CD14-positive monocyte (primary cell): Measurements from ENCODE around the gene RBKS. TPM values are rescaled to one million over a fixed set of nuclear protein-coding genes. Genes with fewer than 3 reads are reported as not detected.

Experiments used
- DNase-seq, 3 donors: peaks; one replicate each; pipeline ENCODE4 v3.0.0-alpha.2; 2011 to 2022
- H2AFZ ChIP-seq: 2 replicates; pipeline ENCODE4 v1.6.0; 2012; ENCODE audit warnings: mild to moderate bottlenecking, low read depth, low read length, inconsistent platforms; ENCODE audit not compliant: insufficient read depth, poor library complexity, severe bottlenecking
- H3K27ac ChIP-seq, 2 donors: 1 replicate in 1 of 2; 2 replicates in 1 of 2; pipeline ENCODE4 v1.5.1; 2012 to 2013; ENCODE audit warnings: low read length in 2 of 2, control low read depth in 1 of 2, inconsistent platforms in 1 of 2, low read depth in 1 of 2, mild to moderate bottlenecking in 1 of 2
- H3K27me3 ChIP-seq, 2 donors: one replicate each; pipeline versions ENCODE4 v1.6.0 to v1.6.1; 2011 to 2013; ENCODE audit warnings: low read length in 2 of 2; ENCODE audit not compliant: control insufficient read depth in 2 of 2, insufficient read depth in 2 of 2
- H3K36me3 ChIP-seq, 2 donors: replicated peaks in 1 of 2; 1 replicate in 1 of 2; 2 replicates in 1 of 2; pipeline versions ENCODE4 v1.5.1 to v1.6.1; 2012 to 2013; ENCODE audit warnings: low read length in 2 of 2, control low read depth in 1 of 2, inconsistent platforms in 1 of 2, mild to moderate bottlenecking in 1 of 2; ENCODE audit not compliant: insufficient read depth in 2 of 2, control insufficient read depth in 1 of 2
- H3K4me1 ChIP-seq, 2 donors: 1 replicate in 1 of 2; 2 replicates in 1 of 2; pipeline versions ENCODE4 v1.5.1 to v1.6.1; 2012 to 2013; ENCODE audit warnings: low read length in 2 of 2, control low read depth in 1 of 2, inconsistent platforms in 1 of 2, mild to moderate bottlenecking in 1 of 2, moderate library complexity in 1 of 2; ENCODE audit not compliant: insufficient read depth in 2 of 2, control insufficient read depth in 1 of 2
- H3K4me2 ChIP-seq: replicated peaks from 2 replicates; pipeline ENCODE3; 2012; ENCODE audit warnings: low read length, moderate library complexity, mild to moderate bottlenecking; ENCODE audit not compliant: poor library complexity, severe bottlenecking; ENCODE audit errors: extremely low read depth
- H3K4me3 ChIP-seq, 3 experiments: fragments of 200-600 bp in 1 of 3; sonication (generic) in 1 of 3; replicated peaks in 1 of 3; 1 replicate in 2 of 3; 2 replicates in 1 of 3; pipeline ENCODE4 v1.5.1; 2011 to 2013; ENCODE audit warnings: low read length in 3 of 3, mild to moderate bottlenecking in 3 of 3, control low read depth in 2 of 3, low read depth in 2 of 3, inconsistent platforms in 1 of 3, moderate library complexity in 1 of 3
- H3K79me2 ChIP-seq: 2 replicates; pipeline ENCODE4 v1.6.0; 2012; ENCODE audit warnings: mild to moderate bottlenecking, control low read depth, inconsistent platforms, low read length, moderate library complexity; ENCODE audit not compliant: insufficient read depth
- H3K9ac ChIP-seq: 2 replicates; pipeline ENCODE4 v1.6.0; 2017; ENCODE audit warnings: low read length, mild to moderate bottlenecking; ENCODE audit not compliant: insufficient read depth, poor library complexity, severe bottlenecking
- H3K9me3 ChIP-seq, 2 donors: replicated peaks in 1 of 2; 1 replicate in 1 of 2; 2 replicates in 1 of 2; pipeline versions ENCODE4 v1.5.1 to v1.6.1; 2012 to 2013; ENCODE audit warnings: low read length in 2 of 2, control low read depth in 1 of 2; ENCODE audit not compliant: control insufficient read depth in 1 of 2, insufficient read depth in 1 of 2
- H4K20me1 ChIP-seq: 2 replicates; pipeline ENCODE4 v1.6.0; 2012; ENCODE audit warnings: mild to moderate bottlenecking, low read length, control low read depth, moderate library complexity; ENCODE audit not compliant: insufficient read depth
- H3K27ac Mint-ChIP-seq, 7 donors: one replicate each; pipeline ENCODE4 v1.8.0; 2020; ENCODE audit warnings: mild to moderate bottlenecking in 7 of 7, mixed read lengths in 7 of 7, moderate library complexity in 6 of 7, inconsistent platforms in 2 of 7
- H3K27me3 Mint-ChIP-seq, 3 donors: one replicate each; pipeline ENCODE4 v1.8.0; 2021 to 2022; ENCODE audit warnings: low read depth in 3 of 3, mild to moderate bottlenecking in 3 of 3, mixed read lengths in 3 of 3, moderate library complexity in 3 of 3, inconsistent platforms in 1 of 3
- H3K36me3 Mint-ChIP-seq, 2 donors: one replicate each; pipeline ENCODE4 v1.8.0; 2020; ENCODE audit warnings: mixed read lengths in 2 of 2, inconsistent platforms in 1 of 2, mild to moderate bottlenecking in 1 of 2
- H3K4me1 Mint-ChIP-seq: one replicate; pipeline ENCODE4 v1.8.0; 2020; ENCODE audit warnings: mild to moderate bottlenecking, mixed read lengths
- H3K4me3 Mint-ChIP-seq, 2 donors: one replicate each; pipeline ENCODE4 v1.8.0; 2020; ENCODE audit warnings: mild to moderate bottlenecking in 2 of 2, mixed read lengths in 2 of 2, moderate library complexity in 1 of 2
- H3K9me3 Mint-ChIP-seq, 7 donors: one replicate each; pipeline ENCODE4 v1.8.0; 2020 to 2022; ENCODE audit warnings: mixed read lengths in 7 of 7, mild to moderate bottlenecking in 6 of 7, moderate library complexity in 6 of 7, inconsistent platforms in 2 of 7
- CTCF ChIP-seq: fragments of 200-600 bp; IDR thresholded peaks from one replicate; pipeline ENCODE4 v1.8.0; 2022; ENCODE audit warnings: antibody characterized with exemption, mild to moderate bottlenecking
- WGBS: methylation state at CpG from one replicate; pipeline ENCODE4 v1.1.5; 2013; ENCODE audit warnings: missing lambda C conversion rate; ENCODE audit not compliant: insufficient coverage; 5-methylcytosine and 5-hydroxymethylcytosine counted together
- intact Hi-C, 2 donors: fragments of 100-400 bp; cut with micrococcal nuclease; formaldehyde crosslinking; loops; one replicate each; pipeline versions ENCODE4 v1.15.0 to v1.15.1; 2023
- polyA plus RNA-seq, 3 donors: library from polyadenylated mRNA; depleted of rRNA in 1 of 3; unstranded in 2 of 3; stranded (reverse) in 1 of 3; fragments of 300-500 nt in 2 of 3; fragments of >200 nt in 1 of 3; fragmentation: Illumina TruSeq in 2 of 3; gene quantifications; 1 replicate in 2 of 3; 2 replicates in 1 of 3; pipeline ENCODE4 v1.2.3, GENCODE V29; 2012 to 2021

RBKS gene
- polyA plus RNA-seq, 3 donors, result 3.9 to 39.1 (median 4.3) TPM

GRCh38 chr2:27849558-27850205 lies 40.5 kb downstream of the RBKS start:
- H3K4me3 ChIP-seq, result no peak overlapping the region
- H3K4me2 ChIP-seq, result no peak overlapping the region
- intact Hi-C loops, result no loop called here
- H3K36me3 ChIP-seq, result no peaks in the 10 kb centered on the region
- H4K20me1 ChIP-seq, result no peaks in the 10 kb centered on the region
- Mint-ChIP-seq H3K4me3 (peak overlapping the region in 1 of 2 donors; percentile 38), H3K4me1 (peaks cover 13% of the 10 kb centered on the region), H3K27me3 (no peaks in the 10 kb centered on the region), H3K36me3 (peaks cover 0 to 2% of the 10 kb centered on the region in 2 donors), H3K27ac (peak overlapping the region in 2 of 7 donors; percentile 20 to 31), H3K9me3 (peaks cover 0 to 4% (median 0%) of the 10 kb centered on the region in 7 donors)
- peaks cover 8 to 10% of the 10 kb centered on the region in 2 donors for H3K4me1 ChIP-seq
- no peak overlapping the region for H2AFZ ChIP-seq
- H3K27ac ChIP-seq, result no peak overlapping the region
- 100% methylated on average over 1 of the region's 3 CpGs for WGBS
- no peak for DNase-seq
- no peaks in the 10 kb centered on the region for H3K9me3 ChIP-seq
- no peaks in the 10 kb centered on the region for H3K79me2 ChIP-seq
- H3K9ac ChIP-seq, result no peak overlapping the region
- no peak for TF ChIP-seq CTCF
- H3K27me3 ChIP-seq, result no peaks in the 10 kb centered on the region

- no peak for TF ChIP-seq CTCF
- H3K4me3 Mint-ChIP-seq, result no peak overlapping the region
- Histone ChIP-seq H3K27me3 (no peaks in the 10 kb centered on the region), H3K27ac (no peak overlapping the region), H3K4me1 (no peaks in the 10 kb centered on the region), H3K9me3 (no peaks in the 10 kb centered on the region), H3K79me2 (no peaks in the 10 kb centered on the region), H4K20me1 (no peaks in the 10 kb centered on the region), H3K4me2 (no peak overlapping the region), H3K36me3 (no peaks in the 10 kb centered on the region), H3K9ac (no peak overlapping the region), H2AFZ (no peak overlapping the region), H3K4me3 (no peak overlapping the region)
- H3K27ac Mint-ChIP-seq, result no peak overlapping the region
- WGBS, result no CpG with 5 or more reads among the region's 2 CpGs
- H3K4me1 Mint-ChIP-seq, result peaks cover 5% of the 10 kb centered on the region
- no peak for DNase-seq
- peaks cover 0 to 8% (median 0%) of the 10 kb centered on the region in 7 donors for H3K9me3 Mint-ChIP-seq
- H3K36me3 Mint-ChIP-seq, result peaks cover 0 to 2% of the 10 kb centered on the region in 2 donors
- H3K27me3 Mint-ChIP-seq, result no peaks in the 10 kb centered on the region
- intact Hi-C loops, result no loop called here
Observed at GRCh38 chr2:27847333-27847732, 42.9 kb downstream of the RBKS start.
